GM12873 (cell line): Measurements from ENCODE around the gene HSF5.

Source experiments
- TF ChIP-seq, protein P1 (sequence below): IDR thresholded peaks from 2 replicates; pipeline ENCODE4 v1.5.1; 2012; ENCODE audit warnings: low read depth, mild to moderate bottlenecking, moderate library complexity, low read length, control low read depth; ENCODE audit not compliant: insufficient read depth; ENCODE audit errors: missing control alignments

Gene HSF5

DNA sequence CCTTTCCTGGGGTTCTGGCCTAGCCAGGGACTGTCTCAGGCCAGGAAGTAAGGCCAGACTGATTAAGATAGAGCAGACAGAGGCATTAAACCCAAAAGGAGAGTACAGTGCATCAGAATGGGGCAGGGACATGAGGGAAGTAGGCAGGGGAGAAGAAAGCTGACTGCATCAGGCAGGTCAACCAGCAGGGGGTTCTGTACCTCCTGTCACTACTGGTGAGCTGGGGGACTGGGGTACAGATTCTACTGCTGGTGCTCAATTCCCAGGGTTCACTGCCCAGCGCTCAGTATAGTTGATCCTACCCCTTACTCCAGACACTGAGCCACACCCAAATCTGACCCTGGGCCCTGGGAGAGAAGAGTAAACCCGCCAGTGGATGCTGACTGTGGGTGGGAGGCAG, 39.1 kb upstream of the HSF5 start:
- TF ChIP-seq, protein P1, sequence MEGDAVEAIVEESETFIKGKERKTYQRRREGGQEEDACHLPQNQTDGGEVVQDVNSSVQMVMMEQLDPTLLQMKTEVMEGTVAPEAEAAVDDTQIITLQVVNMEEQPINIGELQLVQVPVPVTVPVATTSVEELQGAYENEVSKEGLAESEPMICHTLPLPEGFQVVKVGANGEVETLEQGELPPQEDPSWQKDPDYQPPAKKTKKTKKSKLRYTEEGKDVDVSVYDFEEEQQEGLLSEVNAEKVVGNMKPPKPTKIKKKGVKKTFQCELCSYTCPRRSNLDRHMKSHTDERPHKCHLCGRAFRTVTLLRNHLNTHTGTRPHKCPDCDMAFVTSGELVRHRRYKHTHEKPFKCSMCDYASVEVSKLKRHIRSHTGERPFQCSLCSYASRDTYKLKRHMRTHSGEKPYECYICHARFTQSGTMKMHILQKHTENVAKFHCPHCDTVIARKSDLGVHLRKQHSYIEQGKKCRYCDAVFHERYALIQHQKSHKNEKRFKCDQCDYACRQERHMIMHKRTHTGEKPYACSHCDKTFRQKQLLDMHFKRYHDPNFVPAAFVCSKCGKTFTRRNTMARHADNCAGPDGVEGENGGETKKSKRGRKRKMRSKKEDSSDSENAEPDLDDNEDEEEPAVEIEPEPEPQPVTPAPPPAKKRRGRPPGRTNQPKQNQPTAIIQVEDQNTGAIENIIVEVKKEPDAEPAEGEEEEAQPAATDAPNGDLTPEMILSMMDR, result peak; percentile 69

DNA sequence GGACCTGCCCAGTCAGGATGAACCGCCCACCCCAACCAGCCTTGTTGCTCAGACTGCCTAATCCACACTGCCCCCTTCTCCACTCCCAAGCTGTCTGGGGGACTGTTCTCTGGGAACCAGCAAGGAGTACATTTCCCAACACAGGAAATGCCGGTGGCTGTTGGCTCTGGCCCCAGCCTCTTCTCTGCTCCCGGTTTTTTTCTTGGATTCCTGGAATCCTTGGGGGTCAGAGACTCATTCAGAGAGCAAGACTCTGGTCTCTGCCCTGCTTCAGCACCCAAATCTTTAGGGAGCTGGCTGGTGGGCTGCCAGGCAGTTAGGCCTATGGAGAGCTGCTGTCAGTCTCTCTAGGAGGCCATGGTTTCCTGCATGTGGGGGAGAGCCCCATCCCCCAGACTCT, 37.0 kb upstream of the HSF5 start:
- TF ChIP-seq, protein P1, result no peak

DNA sequence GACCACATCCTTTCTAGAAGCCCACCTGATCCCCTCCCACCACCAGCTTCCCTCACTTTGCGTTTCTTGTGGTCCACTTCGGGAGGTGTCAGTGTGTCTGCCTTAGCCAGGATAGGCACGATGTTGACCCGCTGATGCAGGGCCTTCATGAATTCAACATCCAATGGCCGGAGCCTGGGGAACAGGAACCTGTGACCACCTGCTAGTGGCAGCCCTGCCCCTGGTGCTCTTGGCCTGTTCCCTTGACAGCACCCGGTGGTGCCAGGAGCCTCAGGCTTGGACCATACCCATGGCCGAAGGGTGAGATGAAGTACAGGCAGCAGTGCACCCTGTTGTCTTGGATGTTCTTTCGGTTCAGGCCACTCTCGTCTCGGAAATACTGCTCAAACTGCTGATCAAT, 33.5 kb upstream of the HSF5 start:
- TF ChIP-seq, protein P1, result no peak

DNA sequence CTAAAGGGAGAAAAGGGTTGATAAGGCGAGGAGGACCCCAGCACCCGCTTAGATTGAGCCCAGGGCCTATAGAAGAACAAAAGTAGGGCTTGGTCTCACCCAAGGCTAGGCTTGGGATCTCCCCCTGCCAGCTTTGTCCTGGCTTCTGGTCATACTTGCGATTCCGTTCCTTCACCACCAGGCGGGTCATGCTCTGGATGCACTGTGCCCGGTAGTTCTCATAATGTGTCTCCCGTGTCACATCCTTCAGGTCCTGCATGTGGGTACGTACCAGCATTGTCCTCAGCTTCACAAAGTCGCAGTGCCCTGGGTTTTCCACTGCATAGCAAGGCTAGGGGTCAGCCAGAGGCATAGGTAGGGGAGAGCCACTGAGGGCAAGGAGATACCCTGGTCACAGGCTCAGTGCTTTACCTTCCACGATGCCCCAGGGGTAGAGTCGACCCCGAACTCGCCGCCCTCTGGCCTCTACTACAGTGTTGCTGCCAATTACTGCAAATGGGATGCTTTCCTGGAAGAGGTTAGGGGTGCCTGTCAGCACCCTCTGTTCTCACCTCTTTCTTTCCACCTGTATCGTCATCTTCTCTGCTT, 32.7 kb upstream of the HSF5 start:
- TF ChIP-seq, protein P1, result peak; percentile 69

DNA sequence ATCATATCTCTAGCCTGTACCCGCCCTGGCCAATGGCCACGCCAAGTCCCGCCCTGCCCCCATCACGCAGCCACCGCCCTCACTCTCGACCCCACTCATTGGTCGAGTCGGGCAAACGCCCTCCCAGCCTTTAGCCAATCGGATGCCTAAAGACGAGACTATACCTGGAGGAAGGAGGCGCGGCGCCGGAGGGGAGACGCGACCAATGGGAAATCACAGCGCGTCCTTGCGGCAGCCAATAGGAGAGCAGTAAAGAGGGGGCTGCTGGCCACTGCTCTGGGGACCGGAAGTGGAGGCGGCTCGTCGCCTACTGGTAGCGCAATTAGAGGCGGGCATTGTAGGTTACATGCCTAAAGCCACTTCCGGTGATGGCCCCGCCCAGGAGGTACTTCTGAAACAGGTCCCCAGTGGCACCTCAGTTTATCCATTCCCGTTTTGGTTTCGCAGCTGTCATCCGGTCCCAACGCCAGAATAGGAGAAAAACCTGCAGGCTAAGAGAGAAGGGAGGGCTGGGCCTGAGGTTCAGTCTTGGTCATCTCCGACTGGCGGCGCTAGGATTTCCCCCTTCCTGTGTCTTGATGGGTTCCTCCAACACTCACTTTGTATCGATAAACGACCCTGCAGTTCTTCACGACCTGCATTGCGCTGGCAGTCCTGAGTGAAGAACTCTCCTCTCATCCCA, 29.9 kb upstream of the HSF5 start:
- TF ChIP-seq, protein P1, result no peak

DNA sequence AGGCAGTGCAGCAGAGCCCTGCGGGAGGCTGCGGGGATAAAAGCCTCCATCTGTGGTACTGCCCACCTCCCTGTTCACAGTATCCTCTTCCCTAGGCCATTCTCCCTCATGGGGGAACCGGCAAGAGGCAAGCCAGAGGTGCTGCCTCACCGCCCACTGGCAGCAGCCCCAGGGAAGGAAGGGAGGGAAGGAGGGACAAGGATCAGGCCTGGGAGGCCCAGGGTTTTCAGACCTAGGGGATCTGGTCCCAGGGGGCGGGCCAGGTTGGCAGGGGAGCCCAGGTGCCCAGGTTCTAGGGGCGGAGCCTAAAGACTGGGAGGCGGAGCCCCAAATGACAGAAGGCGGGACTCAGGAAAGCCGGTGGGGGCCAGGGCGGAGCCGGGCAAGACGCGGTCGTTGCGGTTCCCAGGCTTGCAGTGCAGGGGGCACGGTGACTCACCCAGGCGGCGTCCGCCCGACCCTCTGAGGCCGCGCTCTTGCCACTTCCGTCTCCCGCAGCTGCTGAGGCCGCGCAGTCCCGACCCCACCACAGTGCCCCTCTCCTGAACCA, 29.2 kb upstream of the HSF5 start:
- TF ChIP-seq, protein P1, result no peak

DNA sequence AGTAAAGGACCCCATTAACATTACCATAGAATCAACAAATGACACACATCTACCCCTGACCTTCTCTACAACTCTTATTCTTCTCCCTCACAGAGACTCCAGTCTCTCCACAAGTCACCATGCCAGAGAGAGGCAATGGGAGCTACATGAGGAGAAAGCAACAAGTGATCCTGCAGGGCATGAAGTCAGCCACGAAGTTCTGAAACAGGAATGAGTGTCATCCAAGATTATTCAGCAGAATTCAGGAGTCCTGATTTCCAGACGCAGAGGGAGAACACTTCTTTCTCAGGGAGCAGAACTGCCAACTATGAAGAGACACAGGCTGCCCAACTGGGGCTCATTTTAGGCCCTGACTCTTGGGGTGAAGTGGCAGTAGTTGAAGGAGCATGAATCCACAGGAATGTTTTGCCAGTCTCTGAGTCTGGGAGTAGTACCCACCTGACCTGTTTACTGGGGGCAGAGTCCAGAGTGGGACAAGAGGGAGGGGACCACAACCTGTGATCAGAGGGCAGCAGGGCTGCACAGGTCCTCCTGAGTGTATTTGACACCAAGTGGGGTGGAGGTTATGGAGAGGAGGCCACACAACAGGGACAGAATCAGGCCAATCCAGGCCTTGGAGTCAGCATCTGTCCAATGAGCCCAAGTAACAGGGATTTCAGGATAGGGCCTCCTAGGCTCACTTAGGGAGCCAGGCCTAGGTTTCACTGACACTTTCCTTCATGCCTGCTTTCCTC, 28.6 kb upstream of the HSF5 start:
- TF ChIP-seq, protein P1, result no peak
